Gastrocnemius medialis (tissue), 4 donors: ENCODE data around the gene KLF7. TPM values are rescaled to one million over a fixed set of nuclear protein-coding genes. Genes with fewer than 3 reads are reported as not detected.
A peak's percentile ranks its signal among the peaks of the same experiment; 100 is the strongest.

Experiments used
- ATAC-seq, 2 donors: fragments of 150-250 bp; one replicate each; pipeline ENCODE4 v1.9.1; 2016
- DNase-seq, 2 donors: peaks; one replicate each; pipeline ENCODE4 v3.0.0-alpha.2; 2019
- H3K27ac ChIP-seq, 4 donors: fragments of 200-600 bp; sonication (generic); 1 replicate in 1 of 4; 2 replicates in 3 of 4; pipeline ENCODE4 v1.5.1; 2016 to 2018; ENCODE audit warnings: mild to moderate bottlenecking in 2 of 4, moderate library complexity in 1 of 4
- H3K27me3 ChIP-seq, 3 donors: fragments of 200-600 bp; sonication (generic) in 2 of 3; 1 replicate in 1 of 3; 2 replicates in 2 of 3; pipeline versions ENCODE4 v1.5.1 to v1.6.0; 2016 to 2019; ENCODE audit warnings: mild to moderate bottlenecking in 1 of 3, moderate library complexity in 1 of 3
- H3K36me3 ChIP-seq, 2 donors: fragments of 200-600 bp; sonication (generic) in 1 of 2; one replicate each; pipeline ENCODE4 v1.5.1; 2017 to 2018
- H3K4me1 ChIP-seq, 2 donors: fragments of 200-600 bp; sonication (generic) in 1 of 2; one replicate each; pipeline ENCODE4 v1.5.1; 2016 to 2017; ENCODE audit warnings: mild to moderate bottlenecking in 2 of 2
- H3K4me3 ChIP-seq, 4 donors: fragments of 200-600 bp; sonication (generic) in 3 of 4; 1 replicate in 1 of 4; 2 replicates in 3 of 4; pipeline ENCODE4 v1.5.1; 2016 to 2019; ENCODE audit warnings: mild to moderate bottlenecking in 2 of 4
- H3K9me3 ChIP-seq, 3 donors: fragments of 200-600 bp; sonication (generic) in 2 of 3; 1 replicate in 1 of 3; 2 replicates in 2 of 3; pipeline ENCODE4 v1.5.1; 2016 to 2019
- POLR2A ChIP-seq, 2 donors: fragments of 450-650 bp; IDR thresholded peaks; one replicate each; pipeline ENCODE4 v1.6.1; 2017; ENCODE audit warnings: antibody characterized with exemption in 2 of 2, mild to moderate bottlenecking in 2 of 2, moderate library complexity in 2 of 2
- in situ Hi-C, 4 donors: fragments of 200-750 bp; cut with MboI; loops; one replicate each; pipeline versions ENCODE4 v1.15.0 to v1.8.0; 2017; ENCODE audit warnings: low sequenced_read_pairs in 4 of 4
- intact Hi-C: fragments of 100-400 bp; cut with DNase I; formaldehyde crosslinking; loops from one replicate; pipeline ENCODE4 v1.15.1; 2023; ENCODE audit warnings: low total_unique reads
- total RNA-seq, 4 donors: library from RNA; depleted of rRNA; stranded (reverse); fragments of >200 nt; gene quantifications; one replicate each; pipeline versions ENCODE4 v1.1.0 to v1.2.3, GENCODE V29; 2016
- TF ChIP-seq, protein P1 (sequence below), 5 experiments: fragments of 450-650 bp in 3 of 5; fragments of 200-600 bp in 2 of 5; sonication (generic) in 2 of 5; IDR thresholded peaks in 4 of 5; conservative IDR thresholded peaks in 1 of 5; 1 replicate in 4 of 5; 2 replicates in 1 of 5; pipeline ENCODE4 v1.5.1; 2016 to 2019; ENCODE audit warnings: antibody characterized with exemption in 5 of 5, mild to moderate bottlenecking in 3 of 5, moderate library complexity in 3 of 5

The KLF7 gene
- total RNA-seq, 4 donors from 2014 or later: 6.8 to 12.0 (median 7.6) TPM

DNA sequence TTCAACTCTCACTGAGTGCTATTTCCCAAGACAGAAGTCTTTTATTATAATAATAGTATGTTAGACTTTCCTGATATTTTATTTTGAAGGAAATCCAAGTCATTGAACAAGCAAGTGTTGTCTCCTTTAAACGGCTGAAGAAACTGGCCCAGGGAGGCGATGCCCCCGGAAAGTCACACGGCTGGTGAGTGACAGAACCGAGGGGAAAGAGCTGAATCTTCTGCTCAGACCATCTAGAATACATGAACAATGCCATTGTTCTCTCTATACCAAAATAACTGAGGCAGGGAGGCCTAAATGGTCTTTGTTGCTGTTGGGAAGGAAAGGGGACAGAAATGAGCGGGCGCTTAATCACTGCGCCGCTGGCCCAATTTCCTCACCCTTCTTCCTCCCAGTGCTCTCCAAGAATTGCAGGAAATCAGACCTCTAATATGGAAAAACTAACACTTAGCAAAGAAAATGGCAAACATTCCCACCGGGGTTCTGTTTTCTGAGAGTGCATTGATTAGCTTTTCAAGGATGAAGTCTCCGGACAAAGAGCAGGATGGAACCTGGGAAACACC is 101.5 kb downstream of the KLF7 start:
- TF ChIP-seq, protein P1, sequence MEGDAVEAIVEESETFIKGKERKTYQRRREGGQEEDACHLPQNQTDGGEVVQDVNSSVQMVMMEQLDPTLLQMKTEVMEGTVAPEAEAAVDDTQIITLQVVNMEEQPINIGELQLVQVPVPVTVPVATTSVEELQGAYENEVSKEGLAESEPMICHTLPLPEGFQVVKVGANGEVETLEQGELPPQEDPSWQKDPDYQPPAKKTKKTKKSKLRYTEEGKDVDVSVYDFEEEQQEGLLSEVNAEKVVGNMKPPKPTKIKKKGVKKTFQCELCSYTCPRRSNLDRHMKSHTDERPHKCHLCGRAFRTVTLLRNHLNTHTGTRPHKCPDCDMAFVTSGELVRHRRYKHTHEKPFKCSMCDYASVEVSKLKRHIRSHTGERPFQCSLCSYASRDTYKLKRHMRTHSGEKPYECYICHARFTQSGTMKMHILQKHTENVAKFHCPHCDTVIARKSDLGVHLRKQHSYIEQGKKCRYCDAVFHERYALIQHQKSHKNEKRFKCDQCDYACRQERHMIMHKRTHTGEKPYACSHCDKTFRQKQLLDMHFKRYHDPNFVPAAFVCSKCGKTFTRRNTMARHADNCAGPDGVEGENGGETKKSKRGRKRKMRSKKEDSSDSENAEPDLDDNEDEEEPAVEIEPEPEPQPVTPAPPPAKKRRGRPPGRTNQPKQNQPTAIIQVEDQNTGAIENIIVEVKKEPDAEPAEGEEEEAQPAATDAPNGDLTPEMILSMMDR (IDR thresholded peaks at IDR 0.05 in 4 of 5, conservative IDR thresholded peaks at IDR 0.05 in 1 of 5): no peak
- no peak for TF ChIP-seq POLR2A (IDR thresholded peaks at IDR 0.05)
- in situ Hi-C loops (no loop called here), intact Hi-C loops (no loop called here)
- H3K4me1 ChIP-seq: peaks cover 0 to 5% of the 10 kb centered on the region in 2 donors
- H3K27ac ChIP-seq: peak overlapping the region in 1 of 4 donors; percentile 22
- ATAC-seq (no peak), DNase-seq (no peak)
- no peaks in the 10 kb centered on the region for H3K36me3 ChIP-seq
- no peak overlapping the region for H3K4me3 ChIP-seq
- no peaks in the 10 kb centered on the region for H3K9me3 ChIP-seq
- H3K27me3 ChIP-seq: no peaks in the 10 kb centered on the region

DNA sequence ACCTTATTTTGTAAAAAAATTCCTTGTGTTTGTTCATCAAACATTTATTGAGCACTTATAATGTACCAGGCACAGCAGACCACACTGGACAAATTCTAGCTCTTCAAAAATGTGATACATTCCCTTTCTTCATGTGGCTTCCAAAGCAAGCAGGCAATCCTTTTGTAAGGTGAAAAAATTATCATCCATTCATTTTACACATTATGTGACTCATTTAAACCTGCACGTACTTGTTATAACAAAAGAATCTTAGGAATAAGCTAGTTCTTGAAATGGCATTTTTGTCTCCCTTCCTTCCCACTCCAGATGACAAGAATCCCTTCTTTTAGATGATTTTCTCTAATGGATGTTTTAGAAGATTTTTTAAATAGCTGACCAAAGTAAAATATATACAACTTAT is 104.6 kb downstream of the KLF7 start:
- H3K9me3 ChIP-seq: no peaks in the 10 kb centered on the region
- no peak overlapping the region for H3K4me3 ChIP-seq
- ATAC-seq: no peak
- no peak for DNase-seq
- no peak overlapping the region for H3K27ac ChIP-seq
- intact Hi-C loops (no loop called here), in situ Hi-C loops (no loop called here)
- no peaks in the 10 kb centered on the region for H3K4me1 ChIP-seq
- H3K27me3 ChIP-seq: no peaks in the 10 kb centered on the region
- H3K36me3 ChIP-seq: no peaks in the 10 kb centered on the region
- TF ChIP-seq POLR2A (IDR thresholded peaks at IDR 0.05): no peak
- TF ChIP-seq, protein P1 (IDR thresholded peaks at IDR 0.05 in 4 of 5, conservative IDR thresholded peaks at IDR 0.05 in 1 of 5): no peak

DNA sequence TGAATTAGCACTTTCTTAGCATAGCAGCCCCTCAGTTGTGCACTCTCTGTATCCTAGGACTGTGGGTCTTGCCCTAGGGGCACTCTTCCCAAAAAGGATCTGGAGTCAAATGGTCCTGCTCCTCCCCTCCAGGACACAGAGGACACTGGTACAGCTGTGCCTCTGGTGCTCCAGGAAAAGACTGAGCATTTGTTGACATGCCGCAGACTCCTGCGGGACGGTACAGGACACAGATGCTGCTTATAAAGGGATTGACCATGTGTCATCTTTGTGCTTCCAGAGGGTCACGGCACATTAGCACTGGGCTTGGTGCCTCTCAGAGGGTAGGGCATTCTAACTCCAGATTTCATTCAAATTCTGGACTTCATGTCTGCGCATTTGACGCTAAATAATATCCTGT is 110.5 kb downstream of the KLF7 start:
- Histone ChIP-seq H3K36me3 (no peaks in the 10 kb centered on the region), H3K4me3 (no peak overlapping the region), H3K9me3 (no peaks in the 10 kb centered on the region), H3K27me3 (no peaks in the 10 kb centered on the region), H3K4me1 (no peaks in the 10 kb centered on the region), H3K27ac (no peak overlapping the region)
- TF ChIP-seq, protein P1 (IDR thresholded peaks at IDR 0.05 in 4 of 5, conservative IDR thresholded peaks at IDR 0.05 in 1 of 5): no peak
- TF ChIP-seq POLR2A (IDR thresholded peaks at IDR 0.05): no peak
- in situ Hi-C loops: no loop called here
- no peak for DNase-seq
- peak; percentile 30 to 54 for ATAC-seq
- intact Hi-C loops: no loop called here

DNA sequence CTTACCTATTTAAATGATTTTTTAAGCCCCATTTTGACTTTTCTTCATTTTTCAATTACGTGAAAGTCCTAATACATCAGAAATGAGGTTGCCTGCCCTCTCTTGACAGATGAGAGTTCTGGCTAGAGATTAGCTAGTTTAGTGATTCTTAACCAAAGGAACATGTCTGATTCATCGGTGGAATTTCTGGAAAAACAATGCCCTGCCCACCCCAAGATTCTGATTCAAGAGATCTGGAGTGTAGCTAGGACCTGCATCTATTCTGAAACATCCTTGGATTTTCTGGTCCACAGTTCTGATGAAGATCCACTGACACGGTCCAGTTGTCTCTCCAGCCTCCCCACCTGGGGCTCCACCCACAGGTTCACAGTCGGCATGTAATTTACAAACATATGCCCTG is 111.2 kb downstream of the KLF7 start:
- TF ChIP-seq, protein P1 (IDR thresholded peaks at IDR 0.05 in 4 of 5, conservative IDR thresholded peaks at IDR 0.05 in 1 of 5): no peak
- TF ChIP-seq POLR2A (IDR thresholded peaks at IDR 0.05): no peak
- H3K27me3 ChIP-seq: no peaks in the 10 kb centered on the region
- no peaks in the 10 kb centered on the region for H3K36me3 ChIP-seq
- DNase-seq (no peak), ATAC-seq (no peak)
- no peak overlapping the region for H3K4me3 ChIP-seq
- no peak overlapping the region for H3K27ac ChIP-seq
- intact Hi-C loops: no loop called here
- in situ Hi-C loops: no loop called here
- H3K4me1 ChIP-seq: no peaks in the 10 kb centered on the region
- H3K9me3 ChIP-seq: no peaks in the 10 kb centered on the region
